Rectal smooth muscle tissue (tissue), 1 donor: ENCODE results near the gene RPLP2.

ENCODE experiments used
- H3K27ac ChIP-seq: one replicate; pipeline ENCODE4 v1.7.0; 2013; ENCODE audit warnings: low read depth, low read length, inconsistent platforms
- H3K27me3 ChIP-seq: one replicate; pipeline ENCODE4 v1.7.0; 2013; ENCODE audit warnings: low read length; ENCODE audit not compliant: control insufficient read depth, insufficient read depth
- H3K36me3 ChIP-seq: one replicate; pipeline ENCODE4 v1.7.0; 2013; ENCODE audit warnings: low read length; ENCODE audit not compliant: control insufficient read depth, insufficient read depth
- H3K4me1 ChIP-seq: one replicate; pipeline ENCODE4 v1.7.0; 2013; ENCODE audit warnings: low read length; ENCODE audit not compliant: control insufficient read depth, insufficient read depth
- H3K4me3 ChIP-seq: one replicate; pipeline ENCODE4 v1.7.0; 2013; ENCODE audit warnings: low read length
- H3K9ac ChIP-seq: one replicate; pipeline ENCODE4 v1.7.0; 2013; ENCODE audit warnings: low read length

The RPLP2 gene

DNA sequence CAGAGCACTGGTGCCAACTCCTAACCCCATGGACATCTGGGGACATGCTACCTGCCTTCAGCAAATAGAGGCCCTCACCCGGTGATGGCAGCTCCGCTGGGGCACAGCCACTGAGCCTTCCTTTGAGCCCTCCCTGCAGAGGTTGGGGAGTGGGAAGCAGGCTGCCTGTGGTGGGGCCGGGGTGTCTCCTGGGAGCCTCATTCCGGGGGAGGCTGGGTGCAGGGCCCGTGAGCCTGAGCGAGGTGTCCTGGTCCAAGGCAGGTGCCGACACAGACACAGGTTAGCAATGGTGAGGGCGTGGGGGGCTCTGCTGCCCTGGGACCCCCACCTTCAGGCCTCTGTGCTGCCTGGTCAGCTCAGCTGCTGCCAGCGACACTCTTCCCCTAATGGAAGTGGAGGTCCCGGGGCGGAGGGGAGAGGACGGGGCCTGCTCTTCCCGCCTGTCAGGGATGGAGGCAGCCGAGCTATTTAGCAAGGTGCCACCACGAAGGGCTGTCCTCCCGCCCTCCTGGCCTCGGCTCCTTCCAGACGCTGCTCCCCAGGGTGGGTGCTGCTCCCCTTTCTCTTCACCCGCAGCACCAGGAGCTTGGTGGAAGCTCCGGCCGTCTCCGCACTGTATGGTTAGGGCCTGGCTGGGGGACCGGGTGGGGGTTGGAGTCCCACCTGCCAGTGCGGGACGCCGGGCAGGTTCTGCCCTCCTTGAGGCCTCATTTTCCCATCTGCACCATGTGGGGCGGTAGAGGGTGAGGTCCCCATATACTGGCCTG is 44.1 kb downstream of the RPLP2 start:
- Histone ChIP-seq H3K27ac (no peak overlapping the region), H3K9ac (no peak overlapping the region), H3K36me3 (no peaks in the 10 kb centered on the region), H3K27me3 (no peaks in the 10 kb centered on the region), H3K4me3 (no peak overlapping the region), H3K4me1 (no peaks in the 10 kb centered on the region)

DNA sequence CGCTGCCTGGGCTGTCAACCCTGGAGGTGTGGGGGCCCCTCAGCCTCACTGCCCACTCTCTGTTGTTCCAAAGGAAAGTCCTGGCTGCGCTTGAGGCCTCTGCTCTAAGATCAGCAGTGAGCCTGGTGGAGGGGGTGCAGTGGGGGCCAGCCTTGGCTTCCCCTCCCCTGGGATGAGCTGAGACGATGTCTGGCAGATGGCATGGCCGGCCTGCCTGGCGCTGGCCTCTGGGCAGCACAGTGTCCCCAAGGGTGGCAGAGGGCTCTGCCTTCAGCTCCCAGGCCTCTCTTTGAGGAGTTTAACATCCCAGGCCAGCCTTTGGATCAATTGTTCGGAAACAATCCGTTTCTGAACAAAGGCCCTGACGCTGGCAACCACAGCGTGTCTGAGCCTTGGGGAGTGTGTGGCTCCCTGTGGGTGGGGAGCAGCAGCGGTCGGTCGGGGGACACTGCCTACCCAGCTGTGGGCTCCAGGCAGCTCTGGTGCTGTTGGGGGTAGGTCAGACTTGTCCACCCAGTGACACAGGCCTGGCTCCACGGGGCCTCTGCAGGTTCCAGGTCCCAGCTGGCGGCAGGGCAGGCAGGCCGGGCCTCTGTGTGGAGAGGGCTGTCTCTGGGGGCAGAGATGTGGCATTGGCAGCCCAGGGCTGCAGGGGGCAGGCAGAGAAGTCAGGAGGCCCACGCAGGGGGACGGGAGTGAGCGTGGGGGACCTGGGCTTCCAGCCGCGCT is 45.0 kb downstream of the RPLP2 start:
- H3K4me1 ChIP-seq = no peaks in the 10 kb centered on the region
- H3K4me3 ChIP-seq = no peak overlapping the region
- H3K9ac ChIP-seq = no peak overlapping the region
- no peaks in the 10 kb centered on the region for H3K36me3 ChIP-seq
- no peak overlapping the region for H3K27ac ChIP-seq
- no peaks in the 10 kb centered on the region for H3K27me3 ChIP-seq

DNA sequence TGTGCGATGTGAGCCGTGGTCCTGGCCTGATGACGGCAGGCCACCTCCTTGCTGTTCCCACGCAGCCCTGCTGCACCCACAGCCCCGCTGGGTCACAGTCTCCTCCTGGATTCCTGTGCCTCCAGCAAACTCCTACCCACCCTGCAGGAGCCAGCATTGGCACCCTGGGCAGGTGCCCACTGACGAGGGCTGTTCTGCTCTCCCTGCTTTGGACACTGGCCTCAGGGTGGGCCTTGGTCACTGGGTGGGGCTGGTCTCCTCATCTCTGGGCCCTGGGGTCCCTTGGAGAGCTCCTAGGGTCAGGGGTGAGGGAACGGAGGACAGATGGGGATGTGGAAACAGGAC is 45.5 kb downstream of the RPLP2 start:
- Histone ChIP-seq H3K27me3 (no peaks in the 10 kb centered on the region), H3K9ac (no peak overlapping the region), H3K4me1 (peaks cover 3% of the 10 kb centered on the region), H3K36me3 (no peaks in the 10 kb centered on the region), H3K27ac (no peak overlapping the region), H3K4me3 (no peak overlapping the region)

DNA sequence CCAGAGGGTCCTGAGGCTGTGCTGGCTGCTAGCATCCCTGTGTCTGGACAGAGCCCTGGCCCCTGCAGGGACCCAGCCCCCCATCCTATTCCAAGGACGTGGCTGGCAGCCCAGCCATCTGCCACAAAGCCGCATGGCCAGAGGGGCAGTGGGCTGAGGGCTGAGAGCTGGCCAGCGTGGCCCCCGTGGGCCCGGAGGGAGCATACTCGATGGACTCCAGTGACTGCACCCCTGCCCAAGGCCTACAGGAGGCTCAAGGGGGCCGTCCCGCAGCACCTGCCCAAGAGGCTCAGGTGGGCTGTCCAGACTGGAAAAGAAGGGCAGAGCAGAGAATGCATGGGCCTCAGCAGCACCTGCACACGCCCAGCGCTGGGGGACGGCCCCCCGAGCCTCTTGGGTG is 46.0 kb downstream of the RPLP2 start:
- Histone ChIP-seq H3K36me3 (no peaks in the 10 kb centered on the region), H3K4me1 (peaks cover 4% of the 10 kb centered on the region), H3K4me3 (no peak overlapping the region), H3K27ac (no peak overlapping the region), H3K9ac (no peak overlapping the region), H3K27me3 (no peaks in the 10 kb centered on the region)

- H3K4me1 ChIP-seq = peaks cover 4% of the 10 kb centered on the region
- no peak overlapping the region for H3K4me3 ChIP-seq
- no peaks in the 10 kb centered on the region for H3K27me3 ChIP-seq
- H3K9ac ChIP-seq = no peak overlapping the region
- H3K36me3 ChIP-seq = no peaks in the 10 kb centered on the region
- no peak overlapping the region for H3K27ac ChIP-seq
Measured at GRCh38 chr11:856397-856796, 46.6 kb downstream of the RPLP2 start.

- H3K36me3 ChIP-seq = no peaks in the 10 kb centered on the region
- H3K27ac ChIP-seq = no peak overlapping the region
- no peak overlapping the region for H3K9ac ChIP-seq
- no peak overlapping the region for H3K4me3 ChIP-seq
- peaks cover 4% of the 10 kb centered on the region for H3K4me1 ChIP-seq
- H3K27me3 ChIP-seq = peaks cover 4% of the 10 kb centered on the region
Measured at GRCh38 chr11:858053-858761, 48.4 kb downstream of the RPLP2 start.

DNA sequence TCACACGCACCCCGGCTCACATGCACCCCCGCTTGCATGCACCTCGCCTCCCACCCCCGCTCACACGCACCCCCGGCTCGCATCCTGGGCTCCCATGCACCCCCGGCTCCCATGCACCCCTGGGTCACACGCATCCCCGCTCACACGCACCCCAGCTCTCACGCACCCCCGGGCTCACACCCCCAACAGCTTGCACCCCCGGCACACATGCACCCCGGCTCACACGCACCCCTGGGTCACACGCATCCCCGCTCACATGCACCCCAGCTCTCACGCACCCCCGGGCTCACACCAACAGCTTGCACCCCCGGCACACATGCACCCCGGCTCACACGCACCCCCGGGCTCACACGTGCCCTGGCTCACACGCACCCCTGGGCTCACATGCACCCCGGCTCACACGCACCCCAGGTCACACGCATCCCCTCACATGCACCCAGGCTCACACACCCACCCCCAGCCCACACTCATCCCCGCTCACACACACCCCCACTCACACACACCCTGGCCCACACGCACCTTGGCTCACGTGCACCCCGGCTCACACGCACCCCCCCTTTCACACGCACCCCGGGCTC is 49.1 kb downstream of the RPLP2 start:
- Histone ChIP-seq H3K27me3 (peaks cover 4% of the 10 kb centered on the region), H3K36me3 (no peaks in the 10 kb centered on the region), H3K4me1 (peaks cover 4% of the 10 kb centered on the region), H3K4me3 (no peak overlapping the region), H3K27ac (no peak overlapping the region), H3K9ac (no peak overlapping the region)

GRCh38 chr11:859394-860131 is 49.8 kb downstream of the RPLP2 start:
- Histone ChIP-seq H3K4me3 (peak overlapping the region; percentile 45), H3K36me3 (no peaks in the 10 kb centered on the region), H3K4me1 (peaks cover 4% of the 10 kb centered on the region), H3K27me3 (peaks cover 4% of the 10 kb centered on the region), H3K9ac (no peak overlapping the region), H3K27ac (peak overlapping the region; percentile 48)

DNA sequence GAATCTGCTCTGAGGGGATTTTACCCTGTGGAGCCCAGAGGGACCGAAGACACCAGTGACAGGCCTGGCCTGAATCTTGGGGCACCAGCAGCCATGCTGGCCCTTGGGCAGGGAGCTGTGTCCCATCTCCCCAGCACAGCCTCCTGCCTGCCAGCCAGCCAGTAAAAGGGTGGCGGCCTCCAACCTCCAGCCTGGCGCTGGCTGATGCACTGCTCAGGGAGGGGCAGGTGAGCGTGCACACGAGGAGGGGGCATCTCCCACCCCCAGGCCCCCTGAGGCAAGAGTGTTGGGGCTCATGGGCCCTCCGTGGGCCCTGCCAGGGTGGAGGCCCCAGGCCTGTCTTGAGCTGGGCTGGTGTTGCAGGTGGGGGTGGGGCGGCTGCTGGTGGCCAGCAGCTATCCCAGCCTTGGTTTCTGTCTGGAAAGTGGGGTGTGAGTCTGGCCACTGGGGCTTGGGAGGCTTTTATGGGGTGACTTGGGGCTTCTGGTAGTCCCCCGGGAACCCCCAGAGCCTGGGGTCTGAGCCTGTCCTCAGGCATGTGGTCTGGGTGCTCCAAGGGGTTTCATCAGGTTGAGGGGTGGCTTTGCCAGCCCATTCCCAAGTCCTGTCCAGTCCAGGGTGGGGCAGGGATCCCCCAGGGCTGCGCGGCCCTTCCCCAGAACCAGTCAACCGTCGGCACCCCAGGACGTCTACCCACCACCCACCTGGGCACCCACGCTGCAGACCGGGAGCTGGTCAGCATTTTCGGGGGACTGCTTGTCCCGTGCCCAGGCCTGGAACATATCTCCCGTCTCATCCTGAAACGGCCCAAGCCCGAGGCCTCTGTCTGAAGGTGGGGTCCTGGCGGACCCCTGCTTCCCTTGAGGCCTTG is 50.7 kb downstream of the RPLP2 start:
- peaks cover 4% of the 10 kb centered on the region for H3K4me1 ChIP-seq
- peak overlapping the region; percentile 6 for H3K27ac ChIP-seq
- H3K9ac ChIP-seq = no peak overlapping the region
- peaks cover 1% of the 10 kb centered on the region for H3K36me3 ChIP-seq
- peaks cover 4% of the 10 kb centered on the region for H3K27me3 ChIP-seq
- H3K4me3 ChIP-seq = no peak overlapping the region

DNA sequence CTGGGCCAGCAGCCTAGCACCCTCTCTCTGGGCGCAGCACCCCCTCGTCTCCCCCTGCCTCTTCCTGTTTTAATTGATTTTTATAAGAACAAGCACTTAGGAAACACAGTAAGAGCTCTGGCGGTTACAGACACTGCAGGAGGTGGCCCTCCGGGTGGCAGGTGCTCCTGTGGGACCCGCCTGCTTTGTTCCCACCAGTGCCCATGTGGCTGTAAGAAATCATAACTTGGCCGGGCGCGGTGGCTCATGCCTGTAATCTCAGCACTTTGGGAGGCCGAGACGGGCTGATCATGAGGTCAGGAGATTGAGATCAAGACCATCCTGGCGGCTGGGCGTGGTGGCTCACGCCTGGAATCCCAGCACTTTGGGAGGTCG is 51.3 kb downstream of the RPLP2 start:
- Histone ChIP-seq H3K27me3 (peaks cover 4% of the 10 kb centered on the region), H3K4me3 (no peak overlapping the region), H3K9ac (no peak overlapping the region), H3K27ac (no peak overlapping the region), H3K36me3 (peaks cover 3% of the 10 kb centered on the region), H3K4me1 (peaks cover 4% of the 10 kb centered on the region)

GRCh38 chr11:862081-862661 is 52.4 kb downstream of the RPLP2 start:
- H3K27me3 ChIP-seq = peaks cover 4% of the 10 kb centered on the region
- H3K36me3 ChIP-seq = peaks cover 3% of the 10 kb centered on the region
- no peak overlapping the region for H3K4me3 ChIP-seq
- H3K27ac ChIP-seq = no peak overlapping the region
- H3K4me1 ChIP-seq = peaks cover 4% of the 10 kb centered on the region
- H3K9ac ChIP-seq = no peak overlapping the region
